GM12873 (cell line): Measurements from ENCODE around the gene ARL4C.

ENCODE experiments used
- CTCF ChIP-seq: IDR thresholded peaks from 2 replicates; pipeline ENCODE4 v1.5.1; 2012; ENCODE audit warnings: low read depth, mild to moderate bottlenecking, moderate library complexity, low read length, control low read depth; ENCODE audit not compliant: insufficient read depth; ENCODE audit errors: missing control alignments

Gene ARL4C

GRCh38 chr2:234496055-234496834 is 636 bp downstream of the ARL4C start:
- TF ChIP-seq CTCF: no peak

GRCh38 chr2:234495251-234496054 is 1.4 kb downstream of the ARL4C start:
- TF ChIP-seq CTCF: no peak

GRCh38 chr2:234494361-234495250 is 2.3 kb downstream of the ARL4C start:
- TF ChIP-seq CTCF: no peak

GRCh38 chr2:234493796-234494195 is 3.1 kb downstream of the ARL4C start:
- TF ChIP-seq CTCF: no peak

- no peak for TF ChIP-seq CTCF
Observed at GRCh38 chr2:234492717-234493485, 4.0 kb downstream of the ARL4C start.

- no peak for TF ChIP-seq CTCF
Observed at GRCh38 chr2:234491897-234492296, 5.0 kb downstream of the ARL4C start.
